CD4-positive, alpha-beta T cell treated with Interleukin-6 at 100 ng/mL for 8 hours (primary cell): ENCODE results near the gene ANKRD17.
A peak's percentile ranks its signal among the peaks of the same experiment; 100 is the strongest.
"Not testable (repeated sequence)": the region's sequence is repeated elsewhere in the genome, so short reads cannot be mapped to it uniquely, and the experiment has no call there.

ENCODE experiments used
- DNase-seq: peaks from one replicate; pipeline ENCODE4 v3.0.0-alpha.2; 2020; ENCODE audit warnings: mixed read lengths, low spot score

Gene ANKRD17, protein sequence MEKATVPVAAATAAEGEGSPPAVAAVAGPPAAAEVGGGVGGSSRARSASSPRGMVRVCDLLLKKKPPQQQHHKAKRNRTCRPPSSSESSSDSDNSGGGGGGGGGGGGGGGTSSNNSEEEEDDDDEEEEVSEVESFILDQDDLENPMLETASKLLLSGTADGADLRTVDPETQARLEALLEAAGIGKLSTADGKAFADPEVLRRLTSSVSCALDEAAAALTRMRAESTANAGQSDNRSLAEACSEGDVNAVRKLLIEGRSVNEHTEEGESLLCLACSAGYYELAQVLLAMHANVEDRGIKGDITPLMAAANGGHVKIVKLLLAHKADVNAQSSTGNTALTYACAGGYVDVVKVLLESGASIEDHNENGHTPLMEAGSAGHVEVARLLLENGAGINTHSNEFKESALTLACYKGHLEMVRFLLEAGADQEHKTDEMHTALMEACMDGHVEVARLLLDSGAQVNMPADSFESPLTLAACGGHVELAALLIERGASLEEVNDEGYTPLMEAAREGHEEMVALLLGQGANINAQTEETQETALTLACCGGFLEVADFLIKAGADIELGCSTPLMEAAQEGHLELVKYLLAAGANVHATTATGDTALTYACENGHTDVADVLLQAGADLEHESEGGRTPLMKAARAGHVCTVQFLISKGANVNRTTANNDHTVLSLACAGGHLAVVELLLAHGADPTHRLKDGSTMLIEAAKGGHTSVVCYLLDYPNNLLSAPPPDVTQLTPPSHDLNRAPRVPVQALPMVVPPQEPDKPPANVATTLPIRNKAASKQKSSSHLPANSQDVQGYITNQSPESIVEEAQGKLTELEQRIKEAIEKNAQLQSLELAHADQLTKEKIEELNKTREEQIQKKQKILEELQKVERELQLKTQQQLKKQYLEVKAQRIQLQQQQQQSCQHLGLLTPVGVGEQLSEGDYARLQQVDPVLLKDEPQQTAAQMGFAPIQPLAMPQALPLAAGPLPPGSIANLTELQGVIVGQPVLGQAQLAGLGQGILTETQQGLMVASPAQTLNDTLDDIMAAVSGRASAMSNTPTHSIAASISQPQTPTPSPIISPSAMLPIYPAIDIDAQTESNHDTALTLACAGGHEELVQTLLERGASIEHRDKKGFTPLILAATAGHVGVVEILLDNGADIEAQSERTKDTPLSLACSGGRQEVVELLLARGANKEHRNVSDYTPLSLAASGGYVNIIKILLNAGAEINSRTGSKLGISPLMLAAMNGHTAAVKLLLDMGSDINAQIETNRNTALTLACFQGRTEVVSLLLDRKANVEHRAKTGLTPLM (N-terminal part only)

DNA sequence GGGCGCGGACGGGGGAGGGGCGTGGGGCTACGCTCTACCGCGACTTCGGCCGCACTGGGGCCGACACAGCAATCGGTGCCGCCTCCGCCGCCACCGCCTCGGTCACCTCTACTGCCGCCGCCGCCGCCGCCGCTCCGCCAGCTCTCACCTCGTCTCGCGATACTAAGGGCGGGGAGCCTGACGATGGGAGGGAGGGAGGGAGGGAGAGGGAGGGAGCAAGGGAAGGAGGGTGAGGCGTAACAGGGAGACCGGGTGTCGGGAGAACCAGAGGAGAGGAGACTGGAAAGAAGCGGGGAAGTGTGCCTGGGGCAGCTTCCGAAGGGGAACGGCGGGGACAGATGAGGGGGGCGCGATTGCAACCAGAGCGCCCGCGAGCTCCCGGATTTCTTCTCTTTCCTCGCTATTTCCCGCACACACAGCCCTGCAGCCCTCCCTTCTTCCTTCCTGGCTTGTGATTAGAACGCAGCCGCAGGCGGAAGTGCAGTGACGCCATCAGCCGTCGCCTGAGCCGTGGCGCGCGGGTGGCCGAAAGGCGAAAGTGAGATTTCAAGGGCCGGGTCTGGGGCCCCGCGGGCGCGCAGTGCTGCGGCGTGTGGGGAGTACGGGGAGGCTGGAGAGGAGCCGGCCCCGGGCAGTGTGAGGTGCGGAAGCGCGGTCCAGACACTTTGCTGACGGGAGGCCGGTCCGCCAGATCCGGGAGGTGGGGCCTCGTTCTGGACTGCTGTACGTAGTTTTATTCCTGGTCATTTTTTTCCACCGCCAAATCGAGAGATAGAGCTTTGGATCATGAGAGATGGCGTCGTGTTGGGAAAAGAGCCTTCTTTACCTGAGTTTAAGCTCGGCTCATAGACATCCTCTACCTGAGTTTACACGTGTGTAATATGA lies at the start of gene ANKRD17:
TSS of gene ANKRD17 (minus strand) at position 113 of the 885 bp plus-strand sequence. CDS start 130 bp downstream, outside the sequence.
- peak; percentile 84 for DNase-seq

DNA sequence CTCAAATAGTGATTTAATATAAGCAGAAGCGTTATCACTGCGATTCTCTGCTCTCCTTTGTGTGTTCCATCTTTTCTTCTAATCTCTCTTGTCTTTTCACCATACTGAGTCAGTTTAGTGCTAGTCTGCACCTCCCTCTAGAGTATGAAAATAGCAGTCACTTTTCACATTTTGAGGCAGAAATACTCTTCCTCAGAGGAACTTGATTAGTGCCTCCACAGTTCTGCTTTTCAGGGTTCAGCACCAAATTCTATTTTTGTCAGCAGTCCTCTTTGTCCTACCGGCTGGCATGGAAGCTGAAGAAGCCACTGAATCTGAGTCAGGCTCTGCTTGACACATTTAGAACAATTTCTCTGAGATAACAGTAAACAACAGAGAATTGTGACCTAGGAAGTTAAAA lies 49.7 kb upstream of the ANKRD17 start:
- no peak for DNase-seq

GRCh38 chr4:73303711-73304110 lies 45.1 kb upstream of the ANKRD17 start:
- no peak for DNase-seq

- no peak for DNase-seq
Observed at GRCh38 chr4:73299548-73300280, 41.1 kb upstream of the ANKRD17 start.

DNA sequence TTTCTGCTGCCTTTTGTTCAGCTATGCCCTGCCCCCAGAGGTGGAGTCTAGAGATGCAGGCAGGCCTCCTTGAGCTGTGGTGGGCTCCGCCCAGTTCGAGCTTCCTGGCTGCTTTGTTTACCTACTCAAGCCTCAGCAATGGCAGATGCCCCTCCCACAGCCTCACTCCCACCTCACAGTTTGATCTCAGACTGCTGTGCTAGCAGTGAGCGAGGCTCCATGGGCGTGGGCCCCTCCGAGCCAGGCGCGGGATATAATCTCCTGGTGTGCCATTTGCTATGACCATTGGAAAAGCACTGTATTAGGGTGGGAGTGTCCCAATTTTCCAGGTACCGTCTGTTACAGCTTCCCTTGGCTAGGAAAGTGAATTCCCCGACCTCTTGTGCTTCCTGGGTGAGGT lies 34.1 kb upstream of the ANKRD17 start:
- not testable (repeated sequence) for DNase-seq

DNA sequence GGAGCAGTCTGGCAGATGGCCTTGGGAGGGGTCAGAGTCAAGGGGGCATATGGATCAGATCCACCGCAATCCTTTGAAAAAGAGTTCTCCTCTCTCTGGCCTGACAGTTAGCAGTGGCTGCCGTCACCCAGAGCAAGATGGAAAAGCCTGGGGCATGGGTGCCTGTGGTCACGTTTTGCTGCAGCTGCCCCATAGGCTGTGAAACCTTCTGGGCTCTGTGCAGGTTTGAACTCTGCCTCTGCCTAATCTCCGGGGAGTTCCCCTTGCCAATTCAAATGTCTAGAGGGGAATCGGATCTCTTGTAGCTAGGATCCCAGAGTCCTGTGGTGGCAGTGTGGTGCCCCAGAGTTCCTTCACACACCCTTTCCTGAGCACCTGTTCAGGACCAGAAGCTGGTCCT lies 23.4 kb upstream of the ANKRD17 start:
- no peak for DNase-seq

DNA sequence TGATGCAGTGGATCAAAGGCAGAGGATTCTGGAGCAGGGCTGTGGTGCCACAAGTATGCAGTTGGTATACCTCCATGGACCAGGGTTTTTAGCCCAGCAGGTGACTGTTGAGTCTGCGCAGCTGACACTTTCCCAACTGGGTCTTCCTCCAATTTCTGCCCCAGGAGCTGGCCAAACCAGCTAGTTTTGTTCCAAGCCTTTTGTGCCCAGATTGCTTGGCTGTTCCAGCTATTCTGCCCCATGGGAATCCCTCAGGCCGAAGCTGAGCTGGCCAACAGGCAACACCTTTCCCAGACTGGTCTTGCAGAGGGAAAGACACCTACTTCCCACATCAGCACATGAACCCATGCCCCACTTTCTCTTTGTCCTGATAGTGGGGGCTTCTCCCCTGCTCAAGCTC lies 22.8 kb upstream of the ANKRD17 start:
- DNase-seq, result no peak

- DNase-seq, result no peak
Observed at GRCh38 chr4:73277201-73277600, 18.6 kb upstream of the ANKRD17 start.

GRCh38 chr4:73275318-73275654 lies 16.7 kb upstream of the ANKRD17 start:
- DNase-seq, result no peak

DNA sequence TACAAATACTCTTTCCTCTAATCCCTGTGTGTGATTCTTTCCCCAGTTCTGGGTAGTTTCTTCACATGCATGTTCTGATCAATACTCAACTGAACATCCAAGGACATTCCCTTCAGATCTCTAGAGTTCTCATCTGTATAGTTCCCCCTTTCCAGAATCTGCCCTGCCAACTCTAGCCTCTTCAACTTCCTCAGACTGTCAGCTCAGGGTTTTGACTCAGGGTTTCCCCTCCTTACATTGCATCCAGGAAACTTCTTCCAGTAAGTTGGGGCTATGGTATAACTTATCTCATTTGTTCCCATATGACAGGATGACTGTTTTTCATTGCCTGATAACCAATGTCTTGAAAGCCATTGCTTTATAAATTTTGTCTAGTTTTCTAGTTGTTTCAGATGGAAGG lies 14.2 kb upstream of the ANKRD17 start:
- no peak for DNase-seq

DNA sequence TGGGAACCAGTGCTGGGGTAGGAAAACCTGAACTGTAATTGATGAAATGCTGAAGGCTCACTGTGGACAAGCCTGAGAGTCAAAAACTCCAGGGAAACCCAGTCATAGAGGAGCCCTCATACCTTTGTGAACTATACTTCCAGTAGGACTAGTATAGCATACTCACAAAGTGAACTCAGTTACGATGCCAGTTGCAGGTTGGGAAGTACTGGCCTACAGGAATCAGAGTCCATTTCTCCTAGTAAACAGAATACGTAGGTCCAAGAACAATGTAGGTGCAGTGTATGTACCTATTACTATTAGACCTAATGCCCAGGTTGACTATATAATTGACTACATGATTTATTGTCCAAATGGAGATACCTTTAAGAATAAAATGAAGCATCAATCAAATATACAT lies 8.5 kb upstream of the ANKRD17 start:
- no peak for DNase-seq

DNA sequence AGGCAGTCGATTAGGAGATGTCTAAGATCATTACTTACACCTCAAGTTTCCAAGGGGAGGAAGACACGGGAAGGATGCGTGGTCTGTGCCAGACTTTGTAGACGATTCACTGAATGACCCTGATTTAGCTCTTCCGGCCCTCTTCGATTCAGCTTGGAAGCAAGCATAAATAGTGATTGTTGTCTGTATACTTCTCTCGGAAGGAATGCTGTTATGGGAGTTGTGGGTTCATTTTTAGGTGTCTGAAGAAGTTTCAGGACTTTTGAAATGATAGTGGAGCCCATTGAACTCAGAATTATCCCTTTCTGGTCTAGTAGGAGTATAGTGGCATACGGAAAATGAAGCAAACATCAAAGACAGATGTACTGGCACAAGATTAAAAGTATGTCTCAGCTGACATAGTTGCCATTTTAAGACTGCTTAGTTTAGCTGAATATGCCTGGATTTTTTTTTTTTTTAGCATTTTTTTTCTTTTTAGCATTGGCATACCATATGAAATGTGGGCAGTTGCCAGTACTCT lies 1.0 kb upstream of the ANKRD17 start:
- DNase-seq, result no peak

- no peak for DNase-seq
Observed at GRCh38 chr4:73258436-73258685, 237 bp downstream of the ANKRD17 start.

- no peak for DNase-seq
Observed at GRCh38 chr4:73257651-73258435, 755 bp downstream of the ANKRD17 start.

- peak; percentile 66 for DNase-seq
Observed at GRCh38 chr4:73257234-73257633, 1.4 kb downstream of the ANKRD17 start.

- DNase-seq, result not testable (repeated sequence)
Observed at GRCh38 chr4:73255847-73256246, 2.8 kb downstream of the ANKRD17 start.

DNA sequence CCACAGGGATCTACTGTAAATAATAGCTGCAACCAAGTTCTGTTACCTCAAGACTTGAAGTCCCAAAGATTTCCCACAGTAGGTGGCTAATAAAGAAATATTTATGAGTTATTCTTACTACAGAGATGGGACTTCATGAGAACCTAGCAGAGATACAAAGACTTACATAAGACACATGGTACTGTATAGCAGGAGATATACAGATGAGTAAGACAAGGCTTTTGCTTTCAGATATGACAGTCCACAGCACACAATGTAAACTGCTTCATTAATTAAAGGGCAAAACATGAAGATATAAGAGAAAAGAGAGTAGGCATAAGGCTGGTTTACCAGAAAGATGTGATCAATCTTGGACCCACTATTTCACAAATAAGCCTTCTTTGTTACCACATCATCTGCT lies 6.6 kb downstream of the ANKRD17 start:
- no peak for DNase-seq

DNA sequence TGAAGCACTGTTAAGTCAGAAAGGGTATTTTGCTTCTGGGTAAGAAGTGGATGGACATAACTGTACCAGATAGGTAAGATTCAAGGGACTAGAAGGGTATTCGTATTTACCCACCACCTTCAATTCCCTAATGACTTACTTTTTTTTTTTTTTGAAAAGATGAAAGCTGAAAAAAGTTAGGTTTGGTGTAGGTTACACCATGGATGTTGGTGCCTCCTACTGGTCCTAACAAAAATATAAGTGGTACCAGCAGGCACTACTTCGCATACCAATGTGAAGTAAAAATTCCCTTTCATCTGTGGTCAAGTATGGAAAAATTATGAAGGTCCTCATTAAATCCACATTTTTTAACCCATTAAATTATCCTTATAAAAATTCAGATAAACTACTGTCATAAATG lies 7.2 kb downstream of the ANKRD17 start:
- DNase-seq, result no peak

DNA sequence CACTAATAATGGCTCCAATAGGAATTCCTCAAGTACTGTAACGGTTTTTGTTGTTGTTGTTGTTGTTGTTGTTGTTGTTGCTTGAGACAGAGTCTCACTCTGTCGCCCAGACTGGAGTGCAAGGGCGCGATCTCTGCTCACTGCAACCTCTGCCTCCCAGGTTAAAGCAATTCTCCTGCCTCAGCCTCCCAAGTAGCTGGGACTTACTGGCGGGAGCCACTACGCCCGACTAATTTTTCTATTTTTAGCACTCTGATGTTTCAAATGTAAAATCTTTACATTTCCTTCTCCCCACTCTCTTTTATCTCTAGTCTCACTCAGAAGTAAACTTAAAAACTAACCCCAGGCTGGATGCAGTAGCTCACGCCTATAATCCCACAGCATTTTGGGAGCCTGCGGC lies 8.0 kb downstream of the ANKRD17 start:
- DNase-seq, result no peak

DNA sequence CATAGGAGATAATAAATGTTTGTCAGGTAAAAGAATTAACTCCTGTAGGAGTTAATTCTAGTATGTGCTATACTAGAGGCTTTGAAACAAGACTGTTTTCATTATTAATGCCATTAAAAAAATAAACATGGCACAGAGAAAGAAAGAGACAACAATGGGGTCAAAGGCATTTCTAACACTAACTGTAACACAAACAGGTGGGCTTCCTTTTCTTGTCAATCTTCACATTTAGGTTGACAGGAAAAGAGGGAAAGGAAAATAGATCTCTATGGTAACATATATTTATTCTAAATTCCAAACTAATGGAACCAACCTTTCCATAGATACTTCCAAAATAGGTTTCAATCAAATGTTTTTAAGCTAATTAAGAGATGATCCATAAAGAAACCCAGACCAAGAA lies 9.8 kb downstream of the ANKRD17 start:
- no peak for DNase-seq
